Measurements from ENCODE around the gene VAV3.

VAV3 gene

DNA sequence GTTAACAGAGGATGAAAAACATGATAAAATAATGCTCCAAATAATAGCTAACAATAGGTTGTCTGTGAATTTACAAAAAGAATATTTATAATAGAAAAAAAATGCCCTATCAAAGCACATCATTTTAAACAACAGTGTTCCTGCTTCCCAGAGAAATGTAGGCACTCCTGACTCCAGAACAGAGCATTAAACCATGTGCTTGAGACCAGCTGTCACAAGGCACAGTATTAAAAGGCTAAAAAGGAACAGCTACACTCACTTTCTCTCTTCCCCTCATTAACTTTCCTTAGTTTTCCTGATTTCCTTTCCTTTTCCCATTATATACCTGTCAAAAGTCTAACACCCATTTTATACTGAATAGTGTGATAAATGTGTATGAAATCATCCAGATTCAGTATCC is 10.9 kb downstream of the VAV3 start:
- TF ChIP-seq, protein P1, sequence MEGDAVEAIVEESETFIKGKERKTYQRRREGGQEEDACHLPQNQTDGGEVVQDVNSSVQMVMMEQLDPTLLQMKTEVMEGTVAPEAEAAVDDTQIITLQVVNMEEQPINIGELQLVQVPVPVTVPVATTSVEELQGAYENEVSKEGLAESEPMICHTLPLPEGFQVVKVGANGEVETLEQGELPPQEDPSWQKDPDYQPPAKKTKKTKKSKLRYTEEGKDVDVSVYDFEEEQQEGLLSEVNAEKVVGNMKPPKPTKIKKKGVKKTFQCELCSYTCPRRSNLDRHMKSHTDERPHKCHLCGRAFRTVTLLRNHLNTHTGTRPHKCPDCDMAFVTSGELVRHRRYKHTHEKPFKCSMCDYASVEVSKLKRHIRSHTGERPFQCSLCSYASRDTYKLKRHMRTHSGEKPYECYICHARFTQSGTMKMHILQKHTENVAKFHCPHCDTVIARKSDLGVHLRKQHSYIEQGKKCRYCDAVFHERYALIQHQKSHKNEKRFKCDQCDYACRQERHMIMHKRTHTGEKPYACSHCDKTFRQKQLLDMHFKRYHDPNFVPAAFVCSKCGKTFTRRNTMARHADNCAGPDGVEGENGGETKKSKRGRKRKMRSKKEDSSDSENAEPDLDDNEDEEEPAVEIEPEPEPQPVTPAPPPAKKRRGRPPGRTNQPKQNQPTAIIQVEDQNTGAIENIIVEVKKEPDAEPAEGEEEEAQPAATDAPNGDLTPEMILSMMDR (IDR thresholded peaks at IDR 0.05; ENCODE audit: low read depth, low read length), result no peak
- H3K4me3 ChIP-seq (ENCODE audit: low read depth, low read length), result no peak overlapping the region

GRCh38 chr1:107953556-107953955 is 11.4 kb downstream of the VAV3 start:
- TF ChIP-seq, protein P1 (IDR thresholded peaks at IDR 0.05; ENCODE audit: low read depth, low read length), result no peak
- no peak overlapping the region for H3K4me3 ChIP-seq (ENCODE audit: low read depth, low read length)

GRCh38 chr1:107952989-107953388 is 12.0 kb downstream of the VAV3 start:
- H3K4me3 ChIP-seq (ENCODE audit: low read depth, low read length), result no peak overlapping the region
- TF ChIP-seq, protein P1 (IDR thresholded peaks at IDR 0.05; ENCODE audit: low read depth, low read length), result no peak

GRCh38 chr1:107950464-107950863 is 14.5 kb downstream of the VAV3 start:
- H3K4me3 ChIP-seq (ENCODE audit: low read depth, low read length), result no peak overlapping the region
- TF ChIP-seq, protein P1 (IDR thresholded peaks at IDR 0.05; ENCODE audit: low read depth, low read length), result no peak

DNA sequence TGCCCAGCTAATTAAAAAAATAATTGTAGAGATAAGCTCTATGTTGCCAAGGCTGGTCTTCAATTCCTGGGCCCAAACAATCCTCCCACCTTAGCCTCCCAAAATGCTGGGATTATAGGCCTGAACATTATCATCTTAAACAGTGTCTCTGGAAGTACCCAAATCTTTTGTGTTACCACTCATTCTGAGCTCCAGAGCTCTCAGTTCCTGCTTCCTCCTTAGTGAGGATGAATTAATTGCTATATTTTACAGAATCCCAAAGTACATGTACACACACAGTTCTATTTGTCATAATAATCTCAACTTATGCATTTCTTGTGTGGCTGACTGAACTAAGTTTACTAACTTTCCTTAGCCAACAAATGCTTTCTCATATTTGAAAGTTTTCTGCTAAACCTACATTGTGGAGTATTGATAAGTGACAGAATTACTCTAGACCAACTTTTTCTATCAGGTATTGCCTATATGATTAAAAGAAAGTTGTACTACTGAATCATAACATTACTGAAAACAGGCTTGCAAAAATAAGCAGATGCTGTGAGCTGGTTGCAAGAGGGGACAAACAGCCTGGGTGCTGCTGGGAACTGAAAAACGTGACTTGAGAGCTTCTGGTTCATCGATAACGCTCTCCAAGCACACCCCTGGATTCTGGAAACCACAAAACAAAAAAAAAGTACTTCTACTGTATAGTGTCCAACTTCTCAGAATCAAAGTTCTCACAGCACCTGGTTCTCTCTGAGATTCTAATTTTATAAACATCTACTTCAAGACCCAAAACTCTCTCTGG is 15.3 kb downstream of the VAV3 start:
- TF ChIP-seq, protein P1 (IDR thresholded peaks at IDR 0.05; ENCODE audit: low read depth, low read length), result no peak
- H3K4me3 ChIP-seq (ENCODE audit: low read depth, low read length), result no peak overlapping the region

- TF ChIP-seq, protein P1 (IDR thresholded peaks at IDR 0.05; ENCODE audit: low read depth, low read length), result no peak
- no peak overlapping the region for H3K4me3 ChIP-seq (ENCODE audit: low read depth, low read length)
These were observed 18.2 kb downstream of the VAV3 start for GRCh38 chr1:107946794-107947193.

DNA sequence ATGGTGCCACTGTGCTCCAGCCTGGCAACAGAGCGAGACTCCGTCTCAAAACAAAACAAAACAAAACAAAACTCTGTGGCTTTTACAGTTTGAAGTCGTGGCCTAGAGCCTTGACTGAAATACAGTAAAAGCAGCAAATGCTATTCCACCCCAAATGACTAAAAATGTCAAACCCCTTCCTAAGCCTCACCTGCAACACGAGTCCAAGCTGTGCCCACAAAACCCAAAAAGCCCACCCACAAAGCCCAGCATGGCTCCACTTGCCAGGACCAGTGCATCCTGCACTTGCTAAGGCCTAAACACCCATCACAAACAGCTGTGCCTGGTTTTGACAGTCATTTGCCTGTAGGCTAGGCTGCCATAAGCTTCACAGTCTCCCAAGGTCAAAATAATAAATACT is 21.3 kb downstream of the VAV3 start:
- TF ChIP-seq, protein P1 (IDR thresholded peaks at IDR 0.05; ENCODE audit: low read depth, low read length), result no peak
- H3K4me3 ChIP-seq (ENCODE audit: low read depth, low read length), result no peak overlapping the region
